Measurements from ENCODE around the gene IGSF22. TPM values are rescaled to one million over a fixed set of nuclear protein-coding genes. Genes with fewer than 3 reads are reported as not detected.
A peak's percentile ranks its signal among the peaks of the same experiment; 100 is the strongest.
"Not testable (repeated sequence)": the region's sequence is repeated elsewhere in the genome, so short reads cannot be mapped to it uniquely, and the experiment has no call there.

Gene IGSF22
- total RNA-seq, 1 experiment from 2014 or later = not detected

- DNase-seq (ENCODE audit: low read depth, low spot score) = no peak
These were observed 25.1 kb downstream of the IGSF22 start for GRCh38 chr11:18700872-18701271.

GRCh38 chr11:18700375-18700774, 25.6 kb downstream of the IGSF22 start:
- in situ Hi-C loops (cut with HindIII; ENCODE audit: low pct_unique_long_range_greater_than_20kb, low sequenced_read_pairs) = no loop called here
- peak; percentile 40 for DNase-seq (ENCODE audit: low read depth, low spot score)

More at GRCh38 chr11:18700872-18701271, 25.1 kb downstream of the IGSF22 start:
- in situ Hi-C loops (cut with HindIII; ENCODE audit: low pct_unique_long_range_greater_than_20kb, low sequenced_read_pairs) = no loop called here

GRCh38 chr11:18699848-18700261, 26.1 kb downstream of the IGSF22 start:
- no peak for DNase-seq (ENCODE audit: low read depth, low spot score)
- in situ Hi-C loops (cut with HindIII; ENCODE audit: low pct_unique_long_range_greater_than_20kb, low sequenced_read_pairs) = no loop called here

- DNase-seq (ENCODE audit: low read depth, low spot score) = no peak
- in situ Hi-C loops (cut with HindIII; ENCODE audit: low pct_unique_long_range_greater_than_20kb, low sequenced_read_pairs) = no loop called here
These were observed 26.8 kb downstream of the IGSF22 start for GRCh38 chr11:18699269-18699596.

- in situ Hi-C loops (cut with HindIII; ENCODE audit: low pct_unique_long_range_greater_than_20kb, low sequenced_read_pairs) = no loop called here
- peak; percentile 91 for DNase-seq (ENCODE audit: low read depth, low spot score)
These were observed 27.4 kb downstream of the IGSF22 start, which contains the start of gene TMEM86A for GRCh38 chr11:18698341-18699268. TMEM86A (plus strand) TSS chr11:18698779; CDS start chr11:18698887, 108 bp downstream.

- no peak for DNase-seq (ENCODE audit: low read depth, low spot score)
- in situ Hi-C loops (cut with HindIII; ENCODE audit: low pct_unique_long_range_greater_than_20kb, low sequenced_read_pairs) = no loop called here
These were observed 28.4 kb downstream of the IGSF22 start for GRCh38 chr11:18697576-18697975.

- in situ Hi-C loops (cut with HindIII; ENCODE audit: low pct_unique_long_range_greater_than_20kb, low sequenced_read_pairs) = no loop called here
- DNase-seq (ENCODE audit: low read depth, low spot score) = no peak
These were observed 29.3 kb downstream of the IGSF22 start for GRCh38 chr11:18696638-18697225.

GRCh38 chr11:18692941-18693760, 32.8 kb downstream of the IGSF22 start:
- in situ Hi-C loops (cut with HindIII; ENCODE audit: low pct_unique_long_range_greater_than_20kb, low sequenced_read_pairs) = no loop called here
- DNase-seq (ENCODE audit: low read depth, low spot score) = no peak

GRCh38 chr11:18691467-18692140, 34.4 kb downstream of the IGSF22 start:
- in situ Hi-C loops (cut with HindIII; ENCODE audit: low pct_unique_long_range_greater_than_20kb, low sequenced_read_pairs) = not testable (repeated sequence)
- peak; percentile 41 for DNase-seq (ENCODE audit: low read depth, low spot score)

GRCh38 chr11:18684267-18684666, 41.7 kb downstream of the IGSF22 start:
- no peak for DNase-seq (ENCODE audit: low read depth, low spot score)
- in situ Hi-C loops (cut with HindIII; ENCODE audit: low pct_unique_long_range_greater_than_20kb, low sequenced_read_pairs) = no loop called here

- no peak for DNase-seq (ENCODE audit: low read depth, low spot score)
- in situ Hi-C loops (cut with HindIII; ENCODE audit: low pct_unique_long_range_greater_than_20kb, low sequenced_read_pairs) = no loop called here
These were observed 43.5 kb downstream of the IGSF22 start for GRCh38 chr11:18682466-18682865.

- in situ Hi-C loops (cut with HindIII; ENCODE audit: low pct_unique_long_range_greater_than_20kb, low sequenced_read_pairs) = not testable (repeated sequence)
- peak; percentile 26 for DNase-seq (ENCODE audit: low read depth, low spot score)
These were observed 44.0 kb downstream of the IGSF22 start for GRCh38 chr11:18681949-18682348.

- no peak for DNase-seq (ENCODE audit: low read depth, low spot score)
These were observed 48.4 kb downstream of the IGSF22 start for GRCh38 chr11:18677560-18677959.

GRCh38 chr11:18676803-18677202, 49.2 kb downstream of the IGSF22 start:
- DNase-seq (ENCODE audit: low read depth, low spot score) = no peak
- in situ Hi-C loops (cut with HindIII; ENCODE audit: low pct_unique_long_range_greater_than_20kb, low sequenced_read_pairs) = no loop called here

More at GRCh38 chr11:18677560-18677959, 48.4 kb downstream of the IGSF22 start:
- in situ Hi-C loops (cut with HindIII; ENCODE audit: low pct_unique_long_range_greater_than_20kb, low sequenced_read_pairs) = no loop called here

- in situ Hi-C loops (cut with HindIII; ENCODE audit: low pct_unique_long_range_greater_than_20kb, low sequenced_read_pairs); DNase-seq (ENCODE audit: low read depth, low spot score): not testable (repeated sequence)
These were observed 53.8 kb downstream of the IGSF22 start for GRCh38 chr11:18672209-18672608.

GRCh38 chr11:18671246-18671645, 54.7 kb downstream of the IGSF22 start:
- DNase-seq (ENCODE audit: low read depth, low spot score) = no peak
- in situ Hi-C loops (cut with HindIII; ENCODE audit: low pct_unique_long_range_greater_than_20kb, low sequenced_read_pairs) = no loop called here

GRCh38 chr11:18669711-18670110, 56.3 kb downstream of the IGSF22 start:
- in situ Hi-C loops (cut with HindIII; ENCODE audit: low pct_unique_long_range_greater_than_20kb, low sequenced_read_pairs) = no loop called here
- DNase-seq (ENCODE audit: low read depth, low spot score) = no peak
